ENCODE results near the gene TSEN2.
"Not testable (repeated sequence)": the region's sequence is repeated elsewhere in the genome, so short reads cannot be mapped to it uniquely, and the experiment has no call there.

The TSEN2 gene

DNA sequence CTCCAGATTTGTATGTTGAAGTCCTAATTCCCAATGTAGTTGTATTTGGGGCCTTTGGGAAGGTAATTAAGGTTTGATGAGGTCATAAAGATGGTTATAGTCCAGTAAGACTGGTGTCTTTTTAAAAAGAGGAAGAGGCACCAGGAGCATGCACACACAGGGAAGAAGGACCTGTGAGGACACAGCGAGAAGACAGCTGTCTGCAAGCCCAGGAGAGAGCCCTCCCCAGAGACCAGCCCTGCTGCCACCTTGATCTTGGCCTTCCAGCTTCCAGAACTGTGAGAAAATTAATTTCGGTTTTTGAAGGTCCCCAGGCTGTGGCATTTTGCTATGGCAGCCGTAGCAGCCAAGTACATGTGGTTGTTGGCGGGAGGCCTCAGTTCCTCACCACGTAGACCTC lies 32.8 kb upstream of the TSEN2 start:
- DNase-seq (ENCODE audit: extremely low spot score, insufficient read length, low read depth) (no peak), FAIRE-seq (no peak)

- FAIRE-seq (no peak), DNase-seq (ENCODE audit: extremely low spot score, insufficient read length, low read depth) (no peak)
Measured at GRCh38 chr3:12451960-12452359, 32.3 kb upstream of the TSEN2 start.

- DNase-seq (ENCODE audit: extremely low spot score, insufficient read length, low read depth) (no peak), FAIRE-seq (no peak)
Measured at GRCh38 chr3:12452361-12453330, 31.6 kb upstream of the TSEN2 start.

GRCh38 chr3:12454076-12454815 lies 30.0 kb upstream of the TSEN2 start:
- no peak for DNase-seq (ENCODE audit: extremely low spot score, insufficient read length, low read depth)

GRCh38 chr3:12454816-12455121 lies 29.5 kb upstream of the TSEN2 start:
- FAIRE-seq: no peak
- no peak for DNase-seq (ENCODE audit: extremely low spot score, insufficient read length, low read depth)

More at GRCh38 chr3:12454076-12454815, 30.0 kb upstream of the TSEN2 start:
- FAIRE-seq: no peak

- FAIRE-seq: no peak
- no peak for DNase-seq (ENCODE audit: extremely low spot score, insufficient read length, low read depth)
Measured at GRCh38 chr3:12455740-12456139, 28.5 kb upstream of the TSEN2 start.

DNA sequence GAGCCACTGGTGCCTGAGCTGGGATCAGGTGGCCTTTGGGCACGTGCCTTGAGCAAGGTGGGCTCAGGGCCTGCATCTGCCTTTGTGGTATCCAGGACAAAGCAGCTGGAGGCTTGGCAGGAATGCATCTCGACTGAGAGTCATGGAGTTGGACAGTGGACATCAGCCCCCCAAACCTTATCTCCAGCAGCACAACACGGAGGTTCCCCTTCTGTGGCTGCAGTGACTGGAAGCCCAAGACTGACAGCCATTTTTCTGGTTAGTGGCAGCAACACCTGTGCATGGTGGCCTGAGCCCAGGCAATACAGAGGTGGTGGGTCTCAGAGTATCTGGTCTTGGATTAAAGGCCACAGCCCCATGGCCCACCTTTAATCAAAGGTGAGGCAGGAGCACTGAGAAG lies 27.8 kb upstream of the TSEN2 start:
- no peak for DNase-seq (ENCODE audit: extremely low spot score, insufficient read length, low read depth)
- no peak for FAIRE-seq

- FAIRE-seq; DNase-seq (ENCODE audit: extremely low spot score, insufficient read length, low read depth): not testable (repeated sequence)
Measured at GRCh38 chr3:12457380-12457779, 26.9 kb upstream of the TSEN2 start.

- FAIRE-seq (no peak), DNase-seq (ENCODE audit: extremely low spot score, insufficient read length, low read depth) (no peak)
Measured at GRCh38 chr3:12458901-12459300, 25.4 kb upstream of the TSEN2 start.

GRCh38 chr3:12460127-12460526 lies 24.2 kb upstream of the TSEN2 start:
- FAIRE-seq (no peak), DNase-seq (ENCODE audit: extremely low spot score, insufficient read length, low read depth) (no peak)

DNA sequence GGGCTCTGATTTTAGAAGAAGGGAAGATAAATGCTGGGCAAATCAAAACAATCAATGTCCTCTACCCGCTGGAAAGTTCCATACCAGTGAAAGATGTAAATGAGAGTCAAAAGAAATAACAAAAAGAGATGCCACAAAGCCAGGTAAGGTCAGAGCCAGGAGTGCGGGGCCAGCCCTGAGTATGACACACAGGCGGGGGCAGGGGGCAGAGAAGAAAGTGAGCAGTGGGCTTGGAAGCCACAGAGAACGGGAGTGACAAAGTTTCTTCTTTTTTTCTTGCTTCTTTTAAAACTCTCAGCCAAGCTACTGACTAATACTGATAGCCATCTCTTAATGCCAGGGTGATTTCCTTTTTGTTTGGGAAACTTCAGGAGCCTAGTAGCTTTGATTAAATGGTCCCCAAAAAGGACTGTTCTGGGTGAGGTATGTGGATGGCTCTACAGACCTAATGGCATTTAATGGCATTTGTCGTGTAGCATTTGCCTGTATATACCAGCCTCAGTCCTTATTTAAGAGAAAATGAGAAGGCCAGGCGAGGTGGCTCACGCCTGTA lies 23.1 kb upstream of the TSEN2 start:
- DNase-seq (ENCODE audit: extremely low spot score, insufficient read length, low read depth) (no peak), FAIRE-seq (no peak)

DNA sequence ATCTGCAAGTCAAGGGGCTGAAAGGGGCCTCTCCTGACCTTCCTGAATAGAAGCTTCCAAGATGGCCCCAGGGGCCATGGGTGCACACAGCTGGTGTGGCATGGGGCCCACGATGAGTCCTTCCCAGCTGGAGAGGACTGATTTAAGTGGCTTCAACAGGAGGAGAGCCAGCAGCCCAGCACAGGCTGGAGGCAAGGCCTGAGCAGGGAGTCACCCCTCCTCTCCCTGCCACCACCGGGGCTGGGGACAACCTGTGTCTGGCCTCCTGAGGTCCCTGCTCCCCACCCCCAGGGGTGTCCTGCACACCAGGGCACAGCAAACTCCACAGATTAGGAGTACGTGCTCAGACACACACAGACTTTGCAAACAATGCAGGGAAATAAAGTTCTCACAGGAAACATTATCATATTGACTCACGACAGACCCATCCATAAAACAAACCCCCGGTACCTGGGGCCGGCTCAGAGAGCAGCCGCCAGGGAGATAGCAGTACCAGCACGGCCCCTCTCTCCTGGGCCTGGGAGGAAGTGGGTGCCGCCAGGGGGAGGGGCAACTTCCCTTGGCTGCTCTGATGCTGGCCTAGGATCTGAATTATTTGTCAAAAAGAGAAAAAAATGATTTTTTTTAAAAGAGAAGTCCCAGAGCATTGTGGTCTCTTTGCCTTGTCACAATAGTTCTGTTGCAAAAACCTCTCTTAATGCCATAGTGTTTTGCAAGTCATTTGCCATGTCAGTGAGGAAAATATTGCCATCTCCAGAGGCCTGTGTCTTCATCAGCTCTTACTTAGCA lies 21.9 kb upstream of the TSEN2 start:
- no peak for DNase-seq (ENCODE audit: extremely low spot score, insufficient read length, low read depth)
- FAIRE-seq: no peak

DNA sequence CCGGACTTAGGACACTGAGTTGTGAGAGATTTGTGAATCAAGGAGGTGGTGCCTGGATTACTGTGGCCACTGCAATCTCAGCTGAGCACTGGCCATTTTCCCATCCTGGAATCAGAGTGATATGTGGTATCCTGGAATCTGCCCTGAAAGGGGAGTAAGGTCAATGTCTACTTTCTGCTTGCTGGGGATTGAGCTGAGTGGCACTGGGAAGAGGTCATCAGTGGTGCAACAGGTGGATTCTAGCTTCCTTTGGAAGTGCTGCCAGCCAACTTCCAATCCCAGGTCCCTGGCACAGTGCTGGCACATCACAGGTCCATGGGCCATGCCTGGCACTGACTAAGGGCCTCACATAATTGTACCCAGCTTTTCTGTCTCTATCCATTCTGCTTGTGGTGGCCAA lies 20.6 kb upstream of the TSEN2 start:
- DNase-seq (ENCODE audit: extremely low spot score, insufficient read length, low read depth): no peak
- no peak for FAIRE-seq

DNA sequence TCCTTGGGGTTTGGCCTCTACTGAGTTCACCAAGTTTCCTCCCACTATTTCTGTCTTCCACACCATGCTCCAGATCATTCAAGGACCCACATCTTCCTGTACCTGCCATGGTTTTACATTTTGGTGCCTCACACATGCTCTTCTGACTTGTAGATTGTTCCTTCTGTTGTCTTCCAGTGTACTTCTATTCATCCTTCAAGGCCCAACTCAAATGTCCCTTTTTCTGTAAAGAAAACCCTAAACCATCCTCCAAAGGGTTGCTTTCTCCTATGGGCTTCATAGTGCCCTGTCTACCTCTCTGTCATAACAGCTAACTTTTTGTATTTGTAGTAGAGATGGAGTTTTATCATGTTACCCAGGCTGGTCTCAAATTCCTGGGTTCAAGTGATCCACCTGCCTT lies 20.1 kb upstream of the TSEN2 start:
- FAIRE-seq: no peak
- DNase-seq (ENCODE audit: extremely low spot score, insufficient read length, low read depth): no peak

- DNase-seq (ENCODE audit: extremely low spot score, insufficient read length, low read depth): no peak
- FAIRE-seq: no peak
Measured at GRCh38 chr3:12465151-12465835, 19.0 kb upstream of the TSEN2 start.

- DNase-seq (ENCODE audit: extremely low spot score, insufficient read length, low read depth) (no peak), FAIRE-seq (no peak)
Measured at GRCh38 chr3:12465836-12466225, 18.4 kb upstream of the TSEN2 start.

DNA sequence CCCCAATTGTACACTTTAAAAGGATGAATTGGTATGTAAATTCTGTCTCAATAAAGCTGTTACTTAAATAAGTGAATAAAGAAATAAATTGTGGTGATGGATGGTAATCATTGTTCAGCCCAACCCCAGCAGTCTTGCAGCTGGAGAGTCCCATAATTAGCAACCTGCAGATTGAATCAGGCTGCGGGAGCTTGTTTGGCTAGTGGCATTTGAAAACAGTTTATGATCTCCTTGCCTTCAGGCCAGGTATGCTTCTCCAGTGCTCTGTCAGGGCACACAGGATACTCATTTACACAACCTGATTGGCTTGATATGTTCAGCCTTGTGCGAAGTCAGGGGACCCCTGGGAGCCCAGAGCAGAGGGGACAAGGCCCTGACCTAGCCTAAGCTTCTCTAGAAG lies 16.5 kb upstream of the TSEN2 start:
- FAIRE-seq (no peak), DNase-seq (ENCODE audit: extremely low spot score, insufficient read length, low read depth) (no peak)

DNA sequence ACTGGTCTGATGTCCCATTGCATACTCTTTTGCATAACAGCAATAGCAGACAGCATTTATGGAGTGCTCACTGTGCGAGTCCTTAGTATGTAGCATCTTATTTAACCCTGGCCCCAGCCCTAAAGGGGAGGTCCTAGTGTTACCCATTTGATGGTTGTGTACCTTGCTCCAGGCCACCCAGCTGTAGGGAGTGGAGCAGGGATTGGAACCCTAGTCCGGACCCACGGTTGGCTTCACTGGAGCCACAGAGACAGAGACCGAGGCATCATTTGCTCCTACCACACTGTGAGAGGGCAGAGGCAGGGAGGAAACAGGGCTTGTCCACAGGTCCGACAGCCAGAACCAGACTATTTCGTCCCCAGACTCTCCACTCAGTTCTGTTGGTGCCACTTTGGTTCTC lies 16.0 kb upstream of the TSEN2 start:
- FAIRE-seq: no peak

DNA sequence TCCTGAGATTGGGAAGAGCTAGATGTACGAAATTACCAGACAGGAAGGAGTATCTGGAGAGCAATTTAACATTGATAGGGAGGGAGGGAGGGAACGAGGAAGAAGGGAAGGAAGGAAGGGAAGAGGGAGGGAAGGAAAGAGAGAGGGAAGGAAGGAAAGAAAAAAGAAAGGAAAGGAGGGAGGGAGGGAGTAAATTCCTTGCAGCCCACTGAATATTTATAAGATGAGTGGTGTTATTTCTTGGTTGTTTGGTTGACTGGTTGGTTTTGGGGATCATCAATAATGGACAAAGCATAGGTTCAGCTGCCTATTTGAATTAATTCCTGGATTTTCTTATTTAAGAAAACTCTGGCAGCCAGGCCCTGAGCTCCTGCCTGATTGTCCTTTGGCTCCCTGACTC lies 15.5 kb upstream of the TSEN2 start:
- DNase-seq (ENCODE audit: extremely low spot score, insufficient read length, low read depth) (no peak), FAIRE-seq (no peak)

More for the DNA sequence above, 16.0 kb upstream of the TSEN2 start:
- no peak for DNase-seq (ENCODE audit: extremely low spot score, insufficient read length, low read depth)

DNA sequence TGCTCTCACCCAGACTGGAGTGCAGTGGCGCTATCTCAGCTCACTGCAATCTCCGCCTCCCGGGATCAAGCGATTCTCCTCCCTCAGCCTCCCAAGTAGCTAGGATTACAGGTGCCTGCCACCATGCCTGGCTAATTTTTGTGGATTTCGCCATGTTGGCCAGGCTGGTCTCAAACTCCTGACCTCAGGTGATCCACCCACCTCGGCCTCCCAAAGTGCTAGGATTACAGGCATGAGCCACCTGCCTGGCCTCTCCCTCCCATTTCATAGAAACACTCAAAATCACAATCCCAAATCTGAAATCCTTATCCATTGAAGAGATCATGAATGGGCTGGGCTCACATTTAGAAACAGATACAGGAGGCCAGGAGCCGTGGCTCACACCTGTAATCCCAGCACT lies 15.1 kb upstream of the TSEN2 start:
- not testable (repeated sequence) for DNase-seq (ENCODE audit: extremely low spot score, insufficient read length, low read depth); FAIRE-seq
